ENCODE measurements around the gene COL4A4. TPM values are rescaled to one million over a fixed set of nuclear protein-coding genes. Genes with fewer than 3 reads are reported as not detected.

Gene COL4A4
- total and polyA plus RNA-seq, 4 donors: 1.4 to 1.8 (median 1.7) TPM

DNA sequence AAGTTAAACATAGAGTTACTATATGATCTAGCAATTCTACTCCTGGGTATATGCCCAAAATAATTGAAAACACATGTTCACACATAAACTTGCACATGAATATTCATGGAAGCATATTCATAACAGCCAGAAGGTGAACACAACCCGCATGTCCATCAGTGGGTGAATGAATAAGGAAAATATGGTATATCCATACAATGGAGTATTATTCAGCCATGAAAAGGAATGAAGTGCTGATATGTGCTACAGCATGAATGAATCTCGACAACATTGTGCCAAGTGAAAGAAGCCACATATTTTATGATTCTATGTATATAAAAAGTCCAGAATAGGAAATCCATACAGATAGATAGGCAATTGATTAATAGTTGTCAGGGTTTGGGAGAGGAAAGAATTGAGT is 15.9 kb downstream of the COL4A4 start:
- WGBS (ENCODE audit: insufficient coverage): no CpG with 5 or more reads among the region's 2 CpGs
- H3K36me3 ChIP-seq (ENCODE audit: control insufficient read depth, insufficient read depth, low read length): no peaks in the 10 kb centered on the region

DNA sequence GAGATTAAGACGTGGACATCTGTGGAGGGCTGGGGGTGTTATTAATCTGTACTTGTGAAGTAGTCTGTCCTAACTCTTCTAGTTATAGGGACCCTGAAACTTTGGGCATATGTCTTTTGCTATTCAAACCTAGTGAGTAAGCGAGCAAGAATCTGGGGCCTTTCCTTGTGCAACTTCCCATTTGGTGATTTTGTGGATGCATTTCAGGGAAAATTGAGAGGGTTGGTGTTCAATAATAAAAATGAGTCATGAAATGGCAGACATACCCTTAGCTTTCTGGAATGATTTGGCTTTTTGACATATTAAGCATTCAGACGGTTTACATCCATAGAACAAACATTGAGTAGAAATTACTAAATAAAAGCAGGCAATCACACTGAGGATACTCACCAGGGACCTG is 17.0 kb downstream of the COL4A4 start:
- Histone ChIP-seq H3K4me3 (ENCODE audit: low read depth, low read length) (no peak overlapping the region), H3K27ac (ENCODE audit: low read depth, low read length) (no peak overlapping the region), H3K36me3 (ENCODE audit: control insufficient read depth, insufficient read depth, low read length) (no peaks in the 10 kb centered on the region), H3K27me3 (ENCODE audit: control insufficient read depth, insufficient read depth, low read length) (no peaks in the 10 kb centered on the region), H3K9me3 (ENCODE audit: control insufficient read depth, insufficient read depth, low read length) (no peaks in the 10 kb centered on the region), H3K4me1 (ENCODE audit: control insufficient read depth, insufficient read depth, low read length) (no peaks in the 10 kb centered on the region)
- DNase-seq (ENCODE audit: low read depth in 4 of 6, low spot score in 6 of 6): no peak
- 100% methylated on average over 1 of the region's 3 CpGs for WGBS (ENCODE audit: insufficient coverage)

More for the DNA sequence above, 15.9 kb downstream of the COL4A4 start:
- no peak overlapping the region for H3K4me3 ChIP-seq (ENCODE audit: low read depth, low read length)
- H3K27ac ChIP-seq (ENCODE audit: low read depth, low read length): no peak overlapping the region
- no peaks in the 10 kb centered on the region for H3K27me3 ChIP-seq (ENCODE audit: control insufficient read depth, insufficient read depth, low read length)
- H3K4me1 ChIP-seq (ENCODE audit: control insufficient read depth, insufficient read depth, low read length): no peaks in the 10 kb centered on the region
- DNase-seq (ENCODE audit: low read depth in 4 of 6, low spot score in 6 of 6): no peak
- no peaks in the 10 kb centered on the region for H3K9me3 ChIP-seq (ENCODE audit: control insufficient read depth, insufficient read depth, low read length)

DNA sequence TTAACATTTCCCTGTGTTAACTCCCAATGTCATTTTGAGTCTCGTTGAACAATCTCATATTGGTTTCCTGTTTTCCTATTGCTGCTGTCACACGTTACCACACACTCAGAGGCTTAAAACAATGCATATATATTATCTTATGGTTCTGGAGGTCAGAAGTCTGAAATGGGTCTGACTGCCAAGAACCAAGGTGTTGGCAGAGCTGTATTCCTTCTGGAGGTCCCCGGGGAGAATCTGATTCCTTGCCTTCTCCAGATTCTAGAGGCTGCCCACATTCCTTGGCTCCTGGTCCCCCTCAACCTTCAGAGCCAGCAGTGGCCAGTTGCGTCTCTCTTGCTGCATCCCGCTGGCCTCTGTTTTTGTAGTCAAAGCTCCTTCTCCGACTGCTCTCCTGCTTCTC is 17.5 kb downstream of the COL4A4 start:
- Histone ChIP-seq H3K4me1 (ENCODE audit: control insufficient read depth, insufficient read depth, low read length) (no peaks in the 10 kb centered on the region), H3K9me3 (ENCODE audit: control insufficient read depth, insufficient read depth, low read length) (no peaks in the 10 kb centered on the region), H3K36me3 (ENCODE audit: control insufficient read depth, insufficient read depth, low read length) (no peaks in the 10 kb centered on the region), H3K27me3 (ENCODE audit: control insufficient read depth, insufficient read depth, low read length) (no peaks in the 10 kb centered on the region), H3K4me3 (ENCODE audit: low read depth, low read length) (no peak overlapping the region), H3K27ac (ENCODE audit: low read depth, low read length) (no peak overlapping the region)
- 100% methylated on average over 4 of the region's 6 CpGs for WGBS (ENCODE audit: insufficient coverage)
- no peak for DNase-seq (ENCODE audit: low read depth in 4 of 6, low spot score in 6 of 6)

DNA sequence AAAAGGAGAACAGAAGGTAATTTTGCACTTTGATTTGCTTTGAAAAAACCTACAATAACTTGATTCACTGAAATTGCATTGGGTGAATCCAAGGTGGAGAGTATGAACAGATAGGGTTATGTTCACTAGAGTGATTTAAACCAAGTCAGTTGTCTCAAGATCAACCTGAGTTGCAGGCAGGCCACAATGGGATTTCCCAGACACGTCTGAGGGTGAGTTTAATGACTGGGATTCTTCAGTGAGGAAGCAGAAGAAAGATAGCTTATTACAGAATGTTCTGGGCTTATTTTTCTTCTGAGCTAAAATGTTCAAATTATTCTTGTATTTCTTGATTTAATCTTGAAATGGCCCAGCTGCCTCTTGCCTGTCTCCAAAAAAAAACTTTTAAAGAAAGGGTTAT is 20.1 kb downstream of the COL4A4 start:
- DNase-seq (ENCODE audit: low read depth in 4 of 6, low spot score in 6 of 6): no peak
- Histone ChIP-seq H3K36me3 (ENCODE audit: control insufficient read depth, insufficient read depth, low read length) (no peaks in the 10 kb centered on the region), H3K4me1 (ENCODE audit: control insufficient read depth, insufficient read depth, low read length) (no peaks in the 10 kb centered on the region), H3K27me3 (ENCODE audit: control insufficient read depth, insufficient read depth, low read length) (no peaks in the 10 kb centered on the region), H3K4me3 (ENCODE audit: low read depth, low read length) (no peak overlapping the region), H3K9me3 (ENCODE audit: control insufficient read depth, insufficient read depth, low read length) (no peaks in the 10 kb centered on the region), H3K27ac (ENCODE audit: low read depth, low read length) (no peak overlapping the region)
- WGBS (ENCODE audit: insufficient coverage): no CpG with 5 or more reads among the region's 1 CpG

DNA sequence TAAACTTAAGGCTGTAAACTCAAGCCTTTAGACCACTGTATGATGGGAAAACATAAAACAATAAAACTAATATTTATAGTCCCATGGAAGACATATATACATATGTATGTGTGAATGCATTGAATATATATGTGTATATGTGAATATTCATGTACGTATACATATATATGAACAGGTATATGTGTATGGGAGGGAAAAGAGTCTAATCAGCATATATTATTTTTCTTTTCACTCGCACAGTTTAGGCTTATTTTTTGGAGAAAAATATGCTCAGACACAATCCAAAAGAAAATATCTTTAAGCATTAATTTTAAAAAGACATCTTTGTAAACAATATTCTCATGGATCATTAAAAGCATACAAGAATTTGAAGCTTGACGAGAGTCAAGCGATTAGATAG is 22.7 kb downstream of the COL4A4 start:
- DNase-seq (ENCODE audit: low read depth in 4 of 6, low spot score in 6 of 6): no peak
- Histone ChIP-seq H3K4me3 (ENCODE audit: low read depth, low read length) (no peak overlapping the region), H3K27me3 (ENCODE audit: control insufficient read depth, insufficient read depth, low read length) (no peaks in the 10 kb centered on the region), H3K4me1 (ENCODE audit: control insufficient read depth, insufficient read depth, low read length) (no peaks in the 10 kb centered on the region), H3K27ac (ENCODE audit: low read depth, low read length) (no peak overlapping the region), H3K36me3 (ENCODE audit: control insufficient read depth, insufficient read depth, low read length) (no peaks in the 10 kb centered on the region), H3K9me3 (ENCODE audit: control insufficient read depth, insufficient read depth, low read length) (no peaks in the 10 kb centered on the region)
- no CpG with 5 or more reads among the region's 4 CpGs for WGBS (ENCODE audit: insufficient coverage)

DNA sequence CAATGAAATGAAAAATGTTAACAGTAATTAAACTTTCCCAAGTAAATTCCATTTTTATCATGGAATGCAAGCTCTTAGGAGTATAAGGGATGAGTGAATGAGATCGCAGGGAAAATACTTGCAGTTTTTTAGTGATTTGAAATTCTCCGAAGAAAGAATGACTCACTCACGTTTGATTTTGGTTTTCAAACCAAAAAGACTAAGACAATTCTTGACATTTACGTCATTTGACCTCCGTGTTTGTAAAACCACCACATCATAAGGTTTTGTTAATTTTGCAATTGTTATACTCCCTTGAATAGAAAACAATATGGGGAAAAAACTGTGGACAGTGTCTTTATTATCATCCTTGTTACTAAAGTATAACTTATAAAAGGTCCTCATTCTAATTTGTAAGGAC is 29.4 kb downstream of the COL4A4 start:
- Histone ChIP-seq H3K27me3 (ENCODE audit: control insufficient read depth, insufficient read depth, low read length) (no peaks in the 10 kb centered on the region), H3K36me3 (ENCODE audit: control insufficient read depth, insufficient read depth, low read length) (no peaks in the 10 kb centered on the region), H3K27ac (ENCODE audit: low read depth, low read length) (no peak overlapping the region), H3K4me3 (ENCODE audit: low read depth, low read length) (no peak overlapping the region), H3K4me1 (ENCODE audit: control insufficient read depth, insufficient read depth, low read length) (no peaks in the 10 kb centered on the region), H3K9me3 (ENCODE audit: control insufficient read depth, insufficient read depth, low read length) (no peaks in the 10 kb centered on the region)
- DNase-seq (ENCODE audit: low read depth in 4 of 6, low spot score in 6 of 6): no peak
- 95% methylated on average over 3 of the region's 5 CpGs for WGBS (ENCODE audit: insufficient coverage)

DNA sequence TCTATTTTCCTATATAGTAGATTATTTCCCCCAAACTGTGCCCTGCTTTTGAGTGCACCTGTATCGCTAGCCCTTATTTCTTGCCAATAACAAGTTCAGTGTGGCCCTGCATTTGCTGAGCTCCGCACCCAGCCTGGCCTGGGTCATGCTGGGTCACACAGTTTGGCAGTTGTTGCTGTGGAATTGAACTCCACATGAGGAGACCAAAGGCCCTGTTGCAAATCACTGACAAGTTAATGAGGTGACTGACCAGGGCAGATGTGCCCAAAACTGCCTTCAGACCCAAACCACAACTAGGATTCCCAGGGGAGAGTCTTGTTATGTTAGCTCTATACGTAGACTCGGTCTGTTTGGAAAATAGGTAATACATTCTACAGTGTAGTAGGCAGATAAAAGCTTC is 31.0 kb downstream of the COL4A4 start:
- H3K4me3 ChIP-seq (ENCODE audit: low read depth, low read length): no peak overlapping the region
- no peaks in the 10 kb centered on the region for H3K4me1 ChIP-seq (ENCODE audit: control insufficient read depth, insufficient read depth, low read length)
- H3K36me3 ChIP-seq (ENCODE audit: control insufficient read depth, insufficient read depth, low read length): no peaks in the 10 kb centered on the region
- H3K27me3 ChIP-seq (ENCODE audit: control insufficient read depth, insufficient read depth, low read length): no peaks in the 10 kb centered on the region
- no peak for DNase-seq (ENCODE audit: low read depth in 4 of 6, low spot score in 6 of 6)
- 79% methylated on average over 2 of the region's 4 CpGs for WGBS (ENCODE audit: insufficient coverage)
- no peaks in the 10 kb centered on the region for H3K9me3 ChIP-seq (ENCODE audit: control insufficient read depth, insufficient read depth, low read length)
- no peak overlapping the region for H3K27ac ChIP-seq (ENCODE audit: low read depth, low read length)

DNA sequence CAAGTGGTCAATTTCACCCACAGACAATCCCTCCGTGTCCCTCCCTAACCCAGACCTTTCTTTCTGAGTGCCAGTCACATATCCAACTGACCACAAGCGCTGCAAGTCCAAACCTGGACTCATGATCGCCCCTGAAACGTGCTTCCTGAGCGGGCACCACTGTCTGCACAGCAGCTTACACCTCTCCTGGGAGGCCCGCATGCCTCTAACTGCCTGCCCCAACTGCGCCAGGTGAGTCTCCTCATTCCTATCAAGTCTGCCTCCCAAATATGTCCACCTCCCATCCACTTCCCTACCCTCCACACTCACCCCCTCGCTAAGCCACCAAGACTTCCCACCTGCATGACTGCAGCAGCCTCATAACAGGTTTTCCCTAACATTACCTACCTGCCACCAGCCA is 33.4 kb downstream of the COL4A4 start:
- H3K4me1 ChIP-seq (ENCODE audit: control insufficient read depth, insufficient read depth, low read length): no peaks in the 10 kb centered on the region
- no peak for DNase-seq (ENCODE audit: low read depth in 4 of 6, low spot score in 6 of 6)
- H3K4me3 ChIP-seq (ENCODE audit: low read depth, low read length): no peak overlapping the region
- no peaks in the 10 kb centered on the region for H3K36me3 ChIP-seq (ENCODE audit: control insufficient read depth, insufficient read depth, low read length)
- 94% methylated on average over 8 of the region's 8 CpGs for WGBS (ENCODE audit: insufficient coverage)
- no peak overlapping the region for H3K27ac ChIP-seq (ENCODE audit: low read depth, low read length)
- no peaks in the 10 kb centered on the region for H3K9me3 ChIP-seq (ENCODE audit: control insufficient read depth, insufficient read depth, low read length)
- peaks cover 3% of the 10 kb centered on the region for H3K27me3 ChIP-seq (ENCODE audit: control insufficient read depth, insufficient read depth, low read length)

DNA sequence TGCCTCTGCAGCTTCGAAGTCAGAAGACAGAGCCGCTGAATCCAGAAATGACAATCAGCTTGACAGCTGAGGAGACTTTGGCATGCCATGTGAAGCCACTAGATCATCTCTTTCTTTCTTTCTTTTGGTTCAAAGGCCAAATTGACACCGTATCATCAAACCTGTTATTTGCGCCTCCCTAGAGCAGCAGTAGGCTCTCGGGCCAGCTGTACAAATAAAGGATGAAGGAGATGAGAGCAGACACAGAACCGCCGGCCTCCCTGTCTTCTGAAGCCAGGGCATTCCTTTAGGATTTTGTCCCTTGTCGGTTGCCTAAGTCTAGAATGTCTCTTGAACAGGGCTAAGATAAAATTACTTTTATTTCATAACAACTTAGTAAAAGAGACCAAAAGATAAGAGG is 36.8 kb downstream of the COL4A4 start:
- peak in 3 of 6 donors; percentile 0 to 19 (median 15) for DNase-seq (ENCODE audit: low read depth in 4 of 6, low spot score in 6 of 6)
- peaks cover 3% of the 10 kb centered on the region for H3K27me3 ChIP-seq (ENCODE audit: control insufficient read depth, insufficient read depth, low read length)
- WGBS (ENCODE audit: insufficient coverage): 24% methylated on average over 6 of the region's 8 CpGs
- no peaks in the 10 kb centered on the region for H3K9me3 ChIP-seq (ENCODE audit: control insufficient read depth, insufficient read depth, low read length)
- H3K27ac ChIP-seq (ENCODE audit: low read depth, low read length): no peak overlapping the region
- H3K4me3 ChIP-seq (ENCODE audit: low read depth, low read length): no peak overlapping the region
- H3K4me1 ChIP-seq (ENCODE audit: control insufficient read depth, insufficient read depth, low read length): no peaks in the 10 kb centered on the region
- no peaks in the 10 kb centered on the region for H3K36me3 ChIP-seq (ENCODE audit: control insufficient read depth, insufficient read depth, low read length)

DNA sequence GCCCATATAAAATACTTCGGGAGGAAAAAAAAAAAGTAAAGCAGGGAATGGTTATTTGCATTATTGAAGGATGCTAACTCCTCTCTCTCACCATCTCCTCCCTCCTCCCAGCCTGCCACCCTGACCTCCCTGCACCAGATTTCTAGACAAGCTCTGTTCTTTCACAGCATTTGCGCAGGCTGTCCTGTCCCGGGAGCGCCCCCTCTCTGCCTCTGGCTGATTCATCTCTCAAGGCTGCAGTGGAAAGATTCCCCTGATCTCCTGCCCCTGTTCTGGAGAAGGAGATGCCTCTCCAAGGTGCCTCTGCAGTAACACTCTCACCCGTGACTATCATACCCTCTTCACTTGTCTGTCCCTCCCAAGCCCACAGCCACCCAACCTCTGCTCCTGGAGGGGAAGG is 38.5 kb downstream of the COL4A4 start:
- H3K36me3 ChIP-seq (ENCODE audit: control insufficient read depth, insufficient read depth, low read length): no peaks in the 10 kb centered on the region
- 69% methylated on average over 3 of the region's 5 CpGs for WGBS (ENCODE audit: insufficient coverage)

More for the DNA sequence above, 38.5 kb downstream of the COL4A4 start:
- H3K27ac ChIP-seq (ENCODE audit: low read depth, low read length): no peak overlapping the region
- no peak for DNase-seq (ENCODE audit: low read depth in 4 of 6, low spot score in 6 of 6)
- no peak overlapping the region for H3K4me3 ChIP-seq (ENCODE audit: low read depth, low read length)
- H3K4me1 ChIP-seq (ENCODE audit: control insufficient read depth, insufficient read depth, low read length): no peaks in the 10 kb centered on the region
- no peaks in the 10 kb centered on the region for H3K9me3 ChIP-seq (ENCODE audit: control insufficient read depth, insufficient read depth, low read length)
- peaks cover 3% of the 10 kb centered on the region for H3K27me3 ChIP-seq (ENCODE audit: control insufficient read depth, insufficient read depth, low read length)
